OCI-M1 (cell line): ENCODE measurements around the gene AREL1.
A peak's percentile ranks its signal among the peaks of the same experiment; 100 is the strongest.

Experiments
- DNase-seq: peaks from one replicate; lab custom pipeline; 2025; lab: John Stamatoyannopoulos, UW

AREL1 gene

GRCh38 chr14:74697543-74697942 is 15.3 kb downstream of the AREL1 start:
- no peak for DNase-seq

- DNase-seq: no peak
Measured at GRCh38 chr14:74697011-74697410, 15.9 kb downstream of the AREL1 start.

- DNase-seq: peak; percentile 71
Measured at GRCh38 chr14:74695406-74695805, 17.5 kb downstream of the AREL1 start.

GRCh38 chr14:74693191-74693590 is 19.7 kb downstream of the AREL1 start:
- DNase-seq: no peak

- DNase-seq: no peak
Measured at GRCh38 chr14:74691456-74691855, 21.4 kb downstream of the AREL1 start.

GRCh38 chr14:74685921-74686678 is 26.8 kb downstream of the AREL1 start:
- DNase-seq: peak; percentile 42

- DNase-seq: no peak
Measured at GRCh38 chr14:74685056-74685455, 27.8 kb downstream of the AREL1 start.

- no peak for DNase-seq
Measured at GRCh38 chr14:74684434-74684833, 28.4 kb downstream of the AREL1 start.

- no peak for DNase-seq
Measured at GRCh38 chr14:74683406-74683805, 29.5 kb downstream of the AREL1 start.

GRCh38 chr14:74682169-74682952 is 30.5 kb downstream of the AREL1 start:
- DNase-seq: no peak

- no peak for DNase-seq
Measured at GRCh38 chr14:74675219-74675618, 37.7 kb downstream of the AREL1 start.

GRCh38 chr14:74673768-74674167 is 39.1 kb downstream of the AREL1 start:
- DNase-seq: no peak

- no peak for DNase-seq
Measured at GRCh38 chr14:74671789-74672188, 41.1 kb downstream of the AREL1 start.

- DNase-seq: no peak
Measured at GRCh38 chr14:74670726-74671411, 42.0 kb downstream of the AREL1 start.

GRCh38 chr14:74669846-74670245 is 43.0 kb downstream of the AREL1 start:
- no peak for DNase-seq

GRCh38 chr14:74669256-74669655 is 43.6 kb downstream of the AREL1 start:
- no peak for DNase-seq

- DNase-seq: peak; percentile 43
Measured at GRCh38 chr14:74667758-74668157, 45.1 kb downstream of the AREL1 start.

GRCh38 chr14:74664717-74665116 is 48.2 kb downstream of the AREL1 start:
- no peak for DNase-seq

- DNase-seq: no peak
Measured at GRCh38 chr14:74663884-74664283, 49.0 kb downstream of the AREL1 start.

- no peak for DNase-seq
Measured at GRCh38 chr14:74661726-74662450, 51.0 kb downstream of the AREL1 start.

GRCh38 chr14:74660863-74661262 is 52.0 kb downstream of the AREL1 start:
- DNase-seq: no peak

GRCh38 chr14:74660167-74660566 is 52.7 kb downstream of the AREL1 start:
- DNase-seq: peak; percentile 16
